ENCODE measurements around the gene ATP5F1C. TPM values are rescaled to one million over a fixed set of nuclear protein-coding genes. Genes with fewer than 3 reads are reported as not detected.

Gene ATP5F1C
- polyA plus RNA-seq, 1 of the 3 experiments (the other 2 are of a cell fraction): 299 TPM

GRCh38 chr10:7804216-7804615, 16.2 kb downstream of the ATP5F1C start:
- ChIA-PET POLR2A (no interaction called here), CTCF (no interaction called here)
- H3K9me2 ChIP-seq: no peaks in the 10 kb centered on the region
- H3K27me3 ChIP-seq (ENCODE audit: insufficient read depth): no peaks in the 10 kb centered on the region
- H4K20me1 ChIP-seq (ENCODE audit: insufficient read depth): no peaks in the 10 kb centered on the region; the same call in 1 of the 2 replicates
- WGBS (ENCODE audit: low lambda C conversion rate): over 99% methylated on average over 6 of the region's 6 CpGs
- TF ChIP-seq GABPA (IDR thresholded peaks at IDR 0.05; ENCODE audit: low read depth): no peak
- TF ChIP-seq GATA2 (CRISPR knock-in tag; IDR thresholded peaks at IDR 0.05): no peak
- TF ChIP-seq MEF2A (IDR thresholded peaks at IDR 0.05; ENCODE audit: borderline replicate concordance, low read depth): no peak
- TF ChIP-seq EP300 (IDR thresholded peaks at IDR 0.05; ENCODE audit: borderline replicate concordance in 1 of 2, low read depth in 1 of 2, low read length in 1 of 2): no peak
- no peak for TF ChIP-seq NFIC (IDR thresholded peaks at IDR 0.05; ENCODE audit: borderline replicate concordance)
- TF ChIP-seq IRF3 (IDR thresholded peaks at IDR 0.05; ENCODE audit: low read depth, low read length): no peak
- TF ChIP-seq FOXM1 (IDR thresholded peaks at IDR 0.05; ENCODE audit: low read depth): no peak
- TF ChIP-seq POLR2AphosphoS5 (IDR thresholded peaks at IDR 0.05; ENCODE audit: low read depth, low read length): no peak
- no peak for TF ChIP-seq CTCF (IDR thresholded peaks at IDR 0.05)
- no peak for TF ChIP-seq TEAD4 (IDR thresholded peaks at IDR 0.05; ENCODE audit: borderline replicate concordance, insufficient read depth)
- TF ChIP-seq TCF12 (IDR thresholded peaks at IDR 0.05): no peak
- no peak for TF ChIP-seq SIN3A (IDR thresholded peaks at IDR 0.05; ENCODE audit: borderline replicate concordance, low read depth, low read length)
- peaks cover 14% of the 10 kb centered on the region for H3K79me2 ChIP-seq (ENCODE audit: insufficient read depth)
- DNase-seq: no peak
- no peak overlapping the region for H3K4me2 ChIP-seq
- H3K9ac ChIP-seq: no peak overlapping the region
- H3K36me3 ChIP-seq (replicated peaks in 1 of 2; ENCODE audit: control insufficient read depth in 1 of 2, insufficient read depth in 2 of 2, low read length in 1 of 2): peaks cover 74 to 75% of the 10 kb centered on the region in 2 experiments
- no peak overlapping the region for H3K27ac ChIP-seq (ENCODE audit: low read depth in 2 of 2, low read length in 1 of 2)
- no peaks in the 10 kb centered on the region for H3K4me1 ChIP-seq (ENCODE audit: control insufficient read depth in 1 of 2, insufficient read depth in 2 of 2, low read depth in 1 of 2, low read length in 1 of 2)
- H3K9me3 ChIP-seq: no peaks in the 10 kb centered on the region
- no peak overlapping the region for H3K4me3 ChIP-seq (ENCODE audit: low read depth in 2 of 2, low read length in 1 of 2)
- H3F3A ChIP-seq (replicated peaks; ENCODE audit: insufficient read depth): peaks cover 8% of the 10 kb centered on the region
- no peak overlapping the region for H2AFZ ChIP-seq (ENCODE audit: low read depth)

- Histone ChIP-seq H3K79me2 (ENCODE audit: insufficient read depth) (peaks cover 8% of the 10 kb centered on the region; the same call in 1 of the 2 replicates), H3K27me3 (ENCODE audit: insufficient read depth) (no peaks in the 10 kb centered on the region), H4K20me1 (ENCODE audit: insufficient read depth) (no peaks in the 10 kb centered on the region; the same call in 1 of the 2 replicates), H3K9me3 (no peaks in the 10 kb centered on the region), H3K27ac (ENCODE audit: low read depth in 2 of 2, low read length in 1 of 2) (no peak overlapping the region), H3K4me1 (ENCODE audit: control insufficient read depth in 1 of 2, insufficient read depth in 2 of 2, low read depth in 1 of 2, low read length in 1 of 2) (no peaks in the 10 kb centered on the region), H3K9ac (no peak overlapping the region), H3F3A (replicated peaks; ENCODE audit: insufficient read depth) (peaks cover 9% of the 10 kb centered on the region), H3K9me2 (no peaks in the 10 kb centered on the region), H3K4me2 (no peak overlapping the region), H2AFZ (ENCODE audit: low read depth) (no peak overlapping the region), H3K4me3 (ENCODE audit: low read depth in 2 of 2, low read length in 1 of 2) (no peak overlapping the region), H3K36me3 (replicated peaks in 1 of 2; ENCODE audit: control insufficient read depth in 1 of 2, insufficient read depth in 2 of 2, low read length in 1 of 2) (peaks cover 68 to 70% of the 10 kb centered on the region in 2 experiments)
- WGBS (ENCODE audit: low lambda C conversion rate): 44% methylated on average over 2 of the region's 2 CpGs
- DNase-seq: no peak
- ChIA-PET CTCF (no interaction called here), POLR2A (interaction anchor here (0.6 kb wide), 1 partner anchor 424 kb away, joined by 3 read pairs; no protein-coding TSS in a partner anchor)
- TF ChIP-seq RFX5 (IDR thresholded peaks at IDR 0.05; ENCODE audit: low read length): no peak
- no peak for TF ChIP-seq GABPA (IDR thresholded peaks at IDR 0.05; ENCODE audit: low read depth)
- TF ChIP-seq CTCF (IDR thresholded peaks at IDR 0.05): no peak
- TF ChIP-seq FOSL2 (IDR thresholded peaks at IDR 0.05; ENCODE audit: borderline replicate concordance, low read depth): no peak
- no peak for TF ChIP-seq EZH2phosphoT487 (IDR thresholded peaks at IDR 0.05; ENCODE audit: borderline replicate concordance, low read depth)
- no peak for TF ChIP-seq ZBTB33 (IDR thresholded peaks at IDR 0.05; ENCODE audit: borderline replicate concordance, low read depth)
- TF ChIP-seq REST (IDR thresholded peaks at IDR 0.05; ENCODE audit: low read depth, low read length): no peak
These were observed 16.8 kb downstream of the ATP5F1C start for GRCh38 chr10:7804741-7805140.

All from SK-N-SH (cell line).